IMR-90 (cell line): ENCODE measurements around the gene NBPF3.

ENCODE experiments used
- BHLHE40 ChIP-seq: fragments of 150-350 bp; IDR thresholded peaks from 2 replicates; pipeline ENCODE4 v1.6.1; 2016; ENCODE audit warnings: mild to moderate bottlenecking, low read depth, low read length
- CHD1 ChIP-seq: IDR thresholded peaks from 2 replicates; pipeline ENCODE4 v1.6.1; 2012; ENCODE audit warnings: low read depth, low read length, improper control_type of control experiment
- MAFK ChIP-seq: IDR thresholded peaks from 2 replicates; pipeline ENCODE4 v1.6.1; 2012; ENCODE audit warnings: low read depth, low read length, improper control_type of control experiment
- MAZ ChIP-seq: IDR thresholded peaks from 2 replicates; pipeline ENCODE4 v1.6.1; 2012; ENCODE audit warnings: low read depth, mild to moderate bottlenecking, low read length, improper control_type of control experiment, moderate library complexity, borderline replicate concordance
- POLR2A ChIP-seq: IDR thresholded peaks from 2 replicates; pipeline ENCODE4 v1.6.1; 2012; ENCODE audit warnings: mild to moderate bottlenecking, low read depth, low read length
- RAD21 ChIP-seq: IDR thresholded peaks from 2 replicates; pipeline ENCODE4 v1.6.1; 2012; ENCODE audit warnings: low read length, improper control_type of control experiment
- RFX5 ChIP-seq: IDR thresholded peaks from 2 replicates; pipeline ENCODE4 v1.8.0; 2012; ENCODE audit warnings: low read depth, mild to moderate bottlenecking, low read length, moderate library complexity
- SMC3 ChIP-seq: fragments of 150-350 bp; IDR thresholded peaks from 2 replicates; pipeline ENCODE4 v1.6.1; 2016; ENCODE audit warnings: low read depth, mild to moderate bottlenecking, antibody characterized with exemption, low read length, moderate library complexity
- TF ChIP-seq, protein P1 (sequence below): conservative IDR thresholded peaks from 2 replicates; pipeline ENCODE4 v1.5.1; 2012; ENCODE audit warnings: mild to moderate bottlenecking, low read depth, low read length, improper control_type of control experiment
- TF ChIP-seq, protein P2 (sequence below): fragments of 150-350 bp; IDR thresholded peaks from 2 replicates; pipeline ENCODE4 v1.6.1; 2017; ENCODE audit warnings: mild to moderate bottlenecking, antibody characterized with exemption, low read length, low read depth

DNA sequence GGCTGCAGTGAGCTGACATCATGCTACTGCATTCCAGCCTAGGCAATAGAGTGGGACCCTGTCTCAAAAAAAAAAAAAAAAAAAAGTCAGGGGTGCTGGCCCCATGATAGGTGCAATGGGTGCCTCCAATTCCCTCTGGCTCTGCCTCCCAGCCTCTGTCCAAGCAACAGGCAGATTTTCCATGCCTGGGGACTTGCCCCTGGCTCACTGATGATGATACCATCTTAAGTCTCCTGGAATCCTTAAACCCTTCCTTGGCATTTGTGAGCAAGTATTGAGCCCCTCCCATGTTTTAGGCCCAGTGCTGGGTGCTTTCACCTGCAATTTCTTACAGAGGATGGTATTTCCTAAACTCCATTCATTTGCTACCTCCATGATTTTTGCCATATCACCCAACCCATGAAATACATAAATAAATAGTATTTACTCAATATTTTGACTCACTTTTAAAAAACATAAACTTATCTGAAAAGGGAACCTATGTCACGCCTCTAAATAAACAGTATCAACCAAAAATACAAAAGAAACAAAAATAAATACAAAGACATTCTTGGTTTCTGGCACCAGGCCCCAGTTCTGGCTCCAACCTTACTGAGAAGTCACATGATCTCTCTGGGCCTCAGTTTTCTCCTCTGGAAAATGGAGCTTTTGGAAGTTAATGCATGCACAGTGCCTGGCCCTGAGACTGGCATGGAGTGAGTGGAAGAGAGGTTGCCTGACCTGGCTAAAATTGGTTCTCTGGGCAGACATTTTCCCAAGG, 67.8 kb downstream of the NBPF3 start:
- TF ChIP-seq, protein P1, sequence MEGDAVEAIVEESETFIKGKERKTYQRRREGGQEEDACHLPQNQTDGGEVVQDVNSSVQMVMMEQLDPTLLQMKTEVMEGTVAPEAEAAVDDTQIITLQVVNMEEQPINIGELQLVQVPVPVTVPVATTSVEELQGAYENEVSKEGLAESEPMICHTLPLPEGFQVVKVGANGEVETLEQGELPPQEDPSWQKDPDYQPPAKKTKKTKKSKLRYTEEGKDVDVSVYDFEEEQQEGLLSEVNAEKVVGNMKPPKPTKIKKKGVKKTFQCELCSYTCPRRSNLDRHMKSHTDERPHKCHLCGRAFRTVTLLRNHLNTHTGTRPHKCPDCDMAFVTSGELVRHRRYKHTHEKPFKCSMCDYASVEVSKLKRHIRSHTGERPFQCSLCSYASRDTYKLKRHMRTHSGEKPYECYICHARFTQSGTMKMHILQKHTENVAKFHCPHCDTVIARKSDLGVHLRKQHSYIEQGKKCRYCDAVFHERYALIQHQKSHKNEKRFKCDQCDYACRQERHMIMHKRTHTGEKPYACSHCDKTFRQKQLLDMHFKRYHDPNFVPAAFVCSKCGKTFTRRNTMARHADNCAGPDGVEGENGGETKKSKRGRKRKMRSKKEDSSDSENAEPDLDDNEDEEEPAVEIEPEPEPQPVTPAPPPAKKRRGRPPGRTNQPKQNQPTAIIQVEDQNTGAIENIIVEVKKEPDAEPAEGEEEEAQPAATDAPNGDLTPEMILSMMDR = no peak
- no peak for TF ChIP-seq CHD1
- TF ChIP-seq, protein P2, sequence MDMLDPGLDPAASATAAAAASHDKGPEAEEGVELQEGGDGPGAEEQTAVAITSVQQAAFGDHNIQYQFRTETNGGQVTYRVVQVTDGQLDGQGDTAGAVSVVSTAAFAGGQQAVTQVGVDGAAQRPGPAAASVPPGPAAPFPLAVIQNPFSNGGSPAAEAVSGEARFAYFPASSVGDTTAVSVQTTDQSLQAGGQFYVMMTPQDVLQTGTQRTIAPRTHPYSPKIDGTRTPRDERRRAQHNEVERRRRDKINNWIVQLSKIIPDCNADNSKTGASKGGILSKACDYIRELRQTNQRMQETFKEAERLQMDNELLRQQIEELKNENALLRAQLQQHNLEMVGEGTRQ = 0 out of 2 replicates have a peak, but pooled peaks have one; percentile 5
- no peak for TF ChIP-seq POLR2A
- TF ChIP-seq BHLHE40 = no peak
- no peak for TF ChIP-seq RAD21
- no peak for TF ChIP-seq MAZ
- TF ChIP-seq RFX5 = no peak
- TF ChIP-seq SMC3 = no peak
- no peak for TF ChIP-seq MAFK
